Mesothelial cell of epicardium (in vitro differentiated cells): Measurements from ENCODE around the gene BPIFB4. TPM values are rescaled to one million over a fixed set of nuclear protein-coding genes. Genes with fewer than 3 reads are reported as not detected.

Source experiments
- DNase-seq, 2 experiments: peaks; one replicate each; pipeline ENCODE4 v3.0.0; 2021; ENCODE audit warnings: low spot score in 2 of 2; ENCODE audit not compliant: unreplicated experiment in 2 of 2
- H3K27ac Mint-ChIP-seq: 2 replicates; pipeline ENCODE4 v1.8.0; 2021; ENCODE audit warnings: mixed read lengths
- H3K27me3 Mint-ChIP-seq: 2 replicates; pipeline ENCODE4 v1.8.0; 2021; ENCODE audit warnings: low read depth, mixed read lengths
- H3K36me3 Mint-ChIP-seq: 2 replicates; pipeline ENCODE4 v1.8.0; 2021; ENCODE audit warnings: mixed read lengths
- H3K4me1 Mint-ChIP-seq: 2 replicates; pipeline ENCODE4 v1.8.0; 2021; ENCODE audit warnings: mixed read lengths
- H3K4me3 Mint-ChIP-seq: 2 replicates; pipeline ENCODE4 v1.8.0; 2021; ENCODE audit warnings: mild to moderate bottlenecking, moderate library complexity, mixed read lengths
- H3K9me3 Mint-ChIP-seq: 2 replicates; pipeline ENCODE4 v1.8.0; 2021; ENCODE audit warnings: mixed read lengths
- CTCF ChIP-seq: fragments of 200-600 bp; sonication (generic); IDR thresholded peaks from one replicate; pipeline ENCODE4 v1.5.0; 2021; ENCODE audit warnings: antibody characterized with exemption; ENCODE audit not compliant: unreplicated experiment
- total RNA-seq: library from RNA; stranded (reverse); gene quantifications from 3 replicates; pipeline ENCODE4 v1.2.1, GENCODE V29; 2021

Gene BPIFB4
- total RNA-seq, 1 donor from 2014 or later: not detected

GRCh38 chr20:33124261-33124660 lies 44.8 kb downstream of the BPIFB4 start:
- Mint-ChIP-seq H3K27ac (no peak overlapping the region), H3K27me3 (peaks cover 55% of the 10 kb centered on the region), H3K4me1 (no peaks in the 10 kb centered on the region), H3K9me3 (peaks cover 20% of the 10 kb centered on the region), H3K4me3 (no peak overlapping the region), H3K36me3 (no peaks in the 10 kb centered on the region)
- DNase-seq: no peak
- no peak for TF ChIP-seq CTCF

GRCh38 chr20:33124994-33125393 lies 45.6 kb downstream of the BPIFB4 start:
- no peak for DNase-seq
- TF ChIP-seq CTCF: no peak
- H3K4me1 Mint-ChIP-seq: no peaks in the 10 kb centered on the region

GRCh38 chr20:33125983-33126382 lies 46.5 kb downstream of the BPIFB4 start:
- no peak overlapping the region for H3K27ac Mint-ChIP-seq
- peaks cover 15% of the 10 kb centered on the region for H3K9me3 Mint-ChIP-seq
- H3K4me1 Mint-ChIP-seq: no peaks in the 10 kb centered on the region
- H3K4me3 Mint-ChIP-seq: no peak overlapping the region
- no peak for TF ChIP-seq CTCF
- no peak for DNase-seq
- H3K36me3 Mint-ChIP-seq: no peaks in the 10 kb centered on the region
- peaks cover 58% of the 10 kb centered on the region for H3K27me3 Mint-ChIP-seq

More at GRCh38 chr20:33124994-33125393, 45.6 kb downstream of the BPIFB4 start:
- no peak overlapping the region for H3K27ac Mint-ChIP-seq
- peaks cover 58% of the 10 kb centered on the region for H3K27me3 Mint-ChIP-seq
- H3K4me3 Mint-ChIP-seq: no peak overlapping the region
- H3K9me3 Mint-ChIP-seq: peaks cover 20% of the 10 kb centered on the region
- no peaks in the 10 kb centered on the region for H3K36me3 Mint-ChIP-seq

- Mint-ChIP-seq H3K36me3 (no peaks in the 10 kb centered on the region), H3K27me3 (peaks cover 50% of the 10 kb centered on the region), H3K4me1 (no peaks in the 10 kb centered on the region), H3K9me3 (peaks cover 7% of the 10 kb centered on the region), H3K27ac (no peak overlapping the region), H3K4me3 (no peak overlapping the region)
- no peak for TF ChIP-seq CTCF
- DNase-seq: no peak
These were observed 48.1 kb downstream of the BPIFB4 start for GRCh38 chr20:33127422-33128097.

- DNase-seq: no peak
- H3K4me1 Mint-ChIP-seq: no peaks in the 10 kb centered on the region
- peaks cover 31% of the 10 kb centered on the region for H3K27me3 Mint-ChIP-seq
- H3K36me3 Mint-ChIP-seq: no peaks in the 10 kb centered on the region
- no peak overlapping the region for H3K27ac Mint-ChIP-seq
- H3K4me3 Mint-ChIP-seq: no peak overlapping the region
- no peak for TF ChIP-seq CTCF
- H3K9me3 Mint-ChIP-seq: no peaks in the 10 kb centered on the region
These were observed 51.2 kb downstream of the BPIFB4 start for GRCh38 chr20:33130568-33131061.
